ENCODE data around the gene LYPD6B. TPM values are rescaled to one million over a fixed set of nuclear protein-coding genes. Genes with fewer than 3 reads are reported as not detected.

The LYPD6B gene
- total and polyA plus RNA-seq, 4 donors, result 0.13 to 0.59 (median 0.14) TPM

GRCh38 chr2:149119368-149119767 lies 80.9 kb downstream of the LYPD6B start:
- no peak overlapping the region for H3K27ac ChIP-seq (ENCODE audit: low read depth in 1 of 2, low read length in 2 of 2)
- H3K9ac ChIP-seq (ENCODE audit: low read depth in 1 of 2, low read length in 2 of 2), result no peak overlapping the region
- H3K4me1 ChIP-seq (ENCODE audit: control insufficient read depth in 4 of 4, insufficient read depth in 4 of 4, low read length in 3 of 4), result no peaks in the 10 kb centered on the region
- TF ChIP-seq TAF1 (conservative IDR thresholded peaks at IDR 0.05), result no peak
- no peak for TF ChIP-seq SP1 (IDR thresholded peaks at IDR 0.05)
- no peak for TF ChIP-seq CTCF (IDR thresholded peaks at IDR 0.05; ENCODE audit: low read depth, low read length, missing input control)
- TF ChIP-seq HNF4G (IDR thresholded peaks at IDR 0.05), result no peak
- TF ChIP-seq JUND (IDR thresholded peaks at IDR 0.05), result no peak
- no peak for TF ChIP-seq REST (IDR thresholded peaks at IDR 0.05)
- no peak for TF ChIP-seq YY1 (IDR thresholded peaks at IDR 0.05)
- TF ChIP-seq RXRA (IDR thresholded peaks at IDR 0.05), result no peak
- TF ChIP-seq ZBTB33 (IDR thresholded peaks at IDR 0.05), result no peak
- TF ChIP-seq MAX (IDR thresholded peaks at IDR 0.05), result no peak
- no peak for TF ChIP-seq GABPA (IDR thresholded peaks at IDR 0.05 in 1 of 2, conservative IDR thresholded peaks at IDR 0.05 in 1 of 2)
- TF ChIP-seq EGR1 (IDR thresholded peaks at IDR 0.05; ENCODE audit: low read depth in 2 of 2), result no peak
- TF ChIP-seq FOXA1 (IDR thresholded peaks at IDR 0.05), result no peak
- TF ChIP-seq RAD21 (IDR thresholded peaks at IDR 0.05), result no peak
- TF ChIP-seq NR2F2 (IDR thresholded peaks at IDR 0.05), result no peak
- no peak for TF ChIP-seq HNF4A (conservative IDR thresholded peaks at IDR 0.05)
- no peak for DNase-seq (ENCODE audit: low spot score)
- WGBS, result 83% methylated on average over 6 of the region's 6 CpGs
- peaks cover 0 to 2% (median 0%) of the 10 kb centered on the region in 4 donors for H3K9me3 ChIP-seq (ENCODE audit: control insufficient read depth in 4 of 4, low read length in 3 of 4)
- no peaks in the 10 kb centered on the region for H3K36me3 ChIP-seq (ENCODE audit: control insufficient read depth in 4 of 4, insufficient read depth in 3 of 4, low read depth in 1 of 4, low read length in 3 of 4)
- H3K4me3 ChIP-seq (ENCODE audit: low read depth in 1 of 3, low read length in 3 of 3), result no peak overlapping the region
- no peaks in the 10 kb centered on the region for H3K27me3 ChIP-seq (ENCODE audit: control insufficient read depth in 4 of 4, insufficient read depth in 4 of 4, low read length in 3 of 4)

GRCh38 chr2:149122516-149122915 lies 84.0 kb downstream of the LYPD6B start:
- Histone ChIP-seq H3K27me3 (ENCODE audit: control insufficient read depth in 4 of 4, insufficient read depth in 4 of 4, low read length in 3 of 4) (peaks cover 0 to 3% (median 0%) of the 10 kb centered on the region in 4 donors), H3K27ac (ENCODE audit: low read depth in 1 of 2, low read length in 2 of 2) (no peak overlapping the region), H3K36me3 (ENCODE audit: control insufficient read depth in 4 of 4, insufficient read depth in 3 of 4, low read depth in 1 of 4, low read length in 3 of 4) (no peaks in the 10 kb centered on the region), H3K4me1 (ENCODE audit: control insufficient read depth in 4 of 4, insufficient read depth in 4 of 4, low read length in 3 of 4) (no peaks in the 10 kb centered on the region), H3K4me3 (ENCODE audit: low read depth in 1 of 3, low read length in 3 of 3) (no peak overlapping the region), H3K9me3 (ENCODE audit: control insufficient read depth in 4 of 4, low read length in 3 of 4) (no peaks in the 10 kb centered on the region), H3K9ac (ENCODE audit: low read depth in 1 of 2, low read length in 2 of 2) (no peak overlapping the region)
- WGBS, result 87% methylated on average over 2 of the region's 2 CpGs
- DNase-seq (ENCODE audit: low spot score), result no peak
- TF ChIP-seq FOXA2 (IDR thresholded peaks at IDR 0.05) (no peak), GABPA (IDR thresholded peaks at IDR 0.05 in 1 of 2, conservative IDR thresholded peaks at IDR 0.05 in 1 of 2) (no peak), EGR1 (IDR thresholded peaks at IDR 0.05; ENCODE audit: low read depth in 2 of 2) (no peak), ATF3 (IDR thresholded peaks at IDR 0.05) (no peak), TAF1 (conservative IDR thresholded peaks at IDR 0.05) (no peak), REST (IDR thresholded peaks at IDR 0.05) (no peak), SP1 (IDR thresholded peaks at IDR 0.05) (no peak), YY1 (IDR thresholded peaks at IDR 0.05) (no peak), HNF4G (IDR thresholded peaks at IDR 0.05) (no peak), RAD21 (IDR thresholded peaks at IDR 0.05) (no peak), NR2F2 (IDR thresholded peaks at IDR 0.05) (no peak), CTCF (IDR thresholded peaks at IDR 0.05; ENCODE audit: low read depth, low read length, missing input control) (no peak)
